Measurements from ENCODE around the gene GHRL. TPM values are rescaled to one million over a fixed set of nuclear protein-coding genes. Genes with fewer than 3 reads are reported as not detected.
"Not testable (repeated sequence)": the region's sequence is repeated elsewhere in the genome, so short reads cannot be mapped to it uniquely, and the experiment has no call there.

The GHRL gene
- total and polyA plus RNA-seq, 2 of the 4 experiments (the other 2 are of a cell fraction), result 0.27 TPM; not detected in 1

- DNase-seq (no peak), ATAC-seq (ENCODE audit: low read depth) (no peak)
- Histone ChIP-seq H3K79me1 (ENCODE audit: low read depth in 1 of 2, low read length in 2 of 2) (peaks cover 31 to 68% of the 10 kb centered on the region in 2 experiments), H3K9me1 (ENCODE audit: insufficient read depth, low read length) (peaks cover 3% of the 10 kb centered on the region; the same call in 1 of the 2 replicates), H3K18ac (ENCODE audit: low read depth, low read length) (no peak overlapping the region), H2BK120ac (ENCODE audit: low read depth, low read length) (no peak overlapping the region), H3K4ac (ENCODE audit: low read depth, low read length) (no peak overlapping the region), H3K4me1 (ENCODE audit: control insufficient read depth, insufficient read depth, low read length) (peaks cover 4% of the 10 kb centered on the region; the same call in 1 of the 2 replicates), H4K91ac (ENCODE audit: insufficient read depth, low read depth, low read length) (no peak overlapping the region), H4K8ac (ENCODE audit: low read depth in 2 of 2, low read length in 2 of 2) (no peak overlapping the region), H3K4me2 (ENCODE audit: low read depth, low read length) (no peak overlapping the region), H2AK5ac (ENCODE audit: low read depth, low read length) (no peak overlapping the region), H2BK15ac (ENCODE audit: low read depth, low read length) (no peak overlapping the region), H3K36me3 (ENCODE audit: control insufficient read depth, insufficient read depth, low read length) (peaks cover 27% of the 10 kb centered on the region), H2BK20ac (ENCODE audit: low read depth, low read length) (no peak overlapping the region), H3K27ac (ENCODE audit: insufficient read depth, low read length) (no peak overlapping the region), H3K9me3 (ENCODE audit: control insufficient read depth, insufficient read depth, low read length) (no peaks in the 10 kb centered on the region), H4K5ac (ENCODE audit: low read depth, low read length) (no peak overlapping the region), H3K9ac (ENCODE audit: low read depth, low read length) (no peak overlapping the region), H3K4me3 (ENCODE audit: insufficient read depth, low read depth, low read length) (no peak overlapping the region), H3K14ac (replicated peaks; ENCODE audit: low read depth, low read length) (no peak overlapping the region), H3K56ac (ENCODE audit: extremely low read depth, insufficient read depth, low read length) (no peak overlapping the region), H3K27me3 (ENCODE audit: control insufficient read depth, insufficient read depth, low read length) (no peaks in the 10 kb centered on the region), H3K23ac (ENCODE audit: low read depth, low read length) (no peak overlapping the region), H2AFZ (replicated peaks; ENCODE audit: low read length, poor library complexity) (no peak overlapping the region), H2AK9ac (replicated peaks; ENCODE audit: low read depth, low read length, poor library complexity) (no peak overlapping the region), H4K20me1 (ENCODE audit: insufficient read depth, low read length) (peaks cover 34% of the 10 kb centered on the region), H2BK5ac (ENCODE audit: low read depth, low read length, poor library complexity, severe bottlenecking) (no peak overlapping the region)
- BruUV-seq (replicated peaks), result no TSS peak
- in situ Hi-C loops (cut with MboI; ENCODE audit: low sequenced_read_pairs) (no loop called here), dilution Hi-C loops (cut with HindIII; ENCODE audit: low sequenced_read_pairs, unreplicated experiment) (no loop called here), intact Hi-C loops (cut with micrococcal nuclease) (no loop called here)
- ChIA-PET CTCF (interaction anchor here (0.7 kb wide), 1 partner anchor 81 kb away, joined by 4 read pairs; no protein-coding TSS in a partner anchor), POLR2A (ENCODE audit: unreplicated experiment) (no interaction called here)
- 100% methylated on average over 1 of the region's 2 CpGs; no CpG with 5 or more reads in 1 of the 2 experiments for WGBS, 2 experiments (ENCODE audit: extremely low coverage in 2 of 2, insufficient read length in 1 of 2)
- TF ChIP-seq ELK1 (IDR thresholded peaks at IDR 0.05; ENCODE audit: borderline replicate concordance, low read depth, low read length), result no peak
- no peak for TF ChIP-seq SMC3 (IDR thresholded peaks at IDR 0.05; ENCODE audit: low read depth, low read length)
- no peak for TF ChIP-seq MAZ (IDR thresholded peaks at IDR 0.05; ENCODE audit: borderline replicate concordance, low read depth, low read length)
Measured at GRCh38 chr3:10272977-10273376, 19.8 kb downstream of the GHRL start.

- Histone ChIP-seq H4K20me1 (ENCODE audit: insufficient read depth, low read length) (peaks cover 32% of the 10 kb centered on the region), H3K36me3 (ENCODE audit: control insufficient read depth, insufficient read depth, low read length) (peaks cover 26% of the 10 kb centered on the region), H3K79me1 (ENCODE audit: low read depth in 1 of 2, low read length in 2 of 2) (peaks cover 31 to 66% of the 10 kb centered on the region in 2 experiments)
- BruUV-seq (replicated peaks); dilution Hi-C loops (cut with HindIII; ENCODE audit: low sequenced_read_pairs, unreplicated experiment); H3K9me1 ChIP-seq (ENCODE audit: insufficient read depth, low read length); H4K5ac ChIP-seq (ENCODE audit: low read depth, low read length); H3K4me1 ChIP-seq (ENCODE audit: control insufficient read depth, insufficient read depth, low read length); H2AK9ac ChIP-seq (replicated peaks; ENCODE audit: low read depth, low read length, poor library complexity); H3K18ac ChIP-seq (ENCODE audit: low read depth, low read length); H3K9ac ChIP-seq (ENCODE audit: low read depth, low read length); in situ Hi-C loops (cut with MboI; ENCODE audit: low sequenced_read_pairs); H3K4me2 ChIP-seq (ENCODE audit: low read depth, low read length); H3K56ac ChIP-seq (ENCODE audit: extremely low read depth, insufficient read depth, low read length); H3K23ac ChIP-seq (ENCODE audit: low read depth, low read length); H2BK20ac ChIP-seq (ENCODE audit: low read depth, low read length); H3K4ac ChIP-seq (ENCODE audit: low read depth, low read length); H2AFZ ChIP-seq (replicated peaks; ENCODE audit: low read length, poor library complexity); H3K4me3 ChIP-seq (ENCODE audit: insufficient read depth, low read depth, low read length); H3K14ac ChIP-seq (replicated peaks; ENCODE audit: low read depth, low read length); H4K91ac ChIP-seq (ENCODE audit: insufficient read depth, low read depth, low read length); H2BK5ac ChIP-seq (ENCODE audit: low read depth, low read length, poor library complexity, severe bottlenecking); DNase-seq; H2BK15ac ChIP-seq (ENCODE audit: low read depth, low read length); H3K27ac ChIP-seq (ENCODE audit: insufficient read depth, low read length); H4K8ac ChIP-seq (ENCODE audit: low read depth in 2 of 2, low read length in 2 of 2); ATAC-seq (ENCODE audit: low read depth); H2AK5ac ChIP-seq (ENCODE audit: low read depth, low read length); intact Hi-C loops (cut with micrococcal nuclease); H2BK120ac ChIP-seq (ENCODE audit: low read depth, low read length); POLR2A ChIA-PET (ENCODE audit: unreplicated experiment); H3K27me3 ChIP-seq (ENCODE audit: control insufficient read depth, insufficient read depth, low read length); H3K9me3 ChIP-seq (ENCODE audit: control insufficient read depth, insufficient read depth, low read length): not testable (repeated sequence)
- 100% methylated on average over 2 of the region's 11 CpGs; no CpG with 5 or more reads in 1 of the 2 experiments for WGBS, 2 experiments (ENCODE audit: extremely low coverage in 2 of 2, insufficient read length in 1 of 2)
- CTCF ChIA-PET, result interaction anchor here (0.7 kb wide), 1 partner anchor 80 kb away, joined by 4 read pairs; no protein-coding TSS in a partner anchor
Measured at GRCh38 chr3:10272476-10272875, 20.3 kb downstream of the GHRL start.

Measured in IMR-90 (cell line).